Neural cell (in vitro differentiated cells): ENCODE data around the gene PEAK3. TPM values are rescaled to one million over a fixed set of nuclear protein-coding genes. Genes with fewer than 3 reads are reported as not detected.

ENCODE experiments used
- H2AFZ ChIP-seq: fragments of 200-600, 300-800 bp; sonication (generic), shearing (Covaris generic); 2 replicates; pipeline ENCODE4 v1.6.0; 2014; ENCODE audit warnings: low read depth, mild to moderate bottlenecking, antibody characterized with exemption, low read length, moderate library complexity
- H3F3A ChIP-seq: fragments of 200-600 bp; shearing (Covaris generic); 2 replicates; pipeline ENCODE4 v1.6.1; 2016; ENCODE audit warnings: mild to moderate bottlenecking, moderate library complexity, mixed read lengths, antibody characterized with exemption, low read length; ENCODE audit not compliant: insufficient read depth, poor library complexity, severe bottlenecking
- H3K27ac ChIP-seq: fragments of 200-600, 300-800 bp; sonication (generic), shearing (Covaris generic); 2 replicates; pipeline ENCODE4 v1.5.1; 2014; ENCODE audit warnings: mild to moderate bottlenecking, low read length, moderate library complexity
- H3K27me3 ChIP-seq: fragments of 300-800, 200-600 bp; sonication (generic), shearing (Covaris generic); 2 replicates; pipeline ENCODE4 v1.6.0; 2014; ENCODE audit warnings: mild to moderate bottlenecking, low read depth, low read length, moderate library complexity; ENCODE audit not compliant: insufficient read depth
- H3K36me3 ChIP-seq: fragments of 300-800, 200-600 bp; sonication (generic), shearing (Covaris generic); 2 replicates; pipeline ENCODE4 v1.5.1; 2014; ENCODE audit warnings: mild to moderate bottlenecking, antibody characterized with exemption, low read length, moderate library complexity; ENCODE audit not compliant: insufficient read depth
- H3K4me2 ChIP-seq: fragments of 300-800, 200-600 bp; sonication (generic), shearing (Covaris generic); 2 replicates; pipeline ENCODE4 v1.6.0; 2014; ENCODE audit warnings: mild to moderate bottlenecking, low read length
- H3K4me3 ChIP-seq: fragments of 300-800, 200-600 bp; sonication (generic), shearing (Covaris generic); 2 replicates; pipeline ENCODE4 v1.5.1; 2014; ENCODE audit warnings: mild to moderate bottlenecking, low read length, moderate library complexity
- H3K79me2 ChIP-seq: fragments of 200-600 bp; shearing (Covaris generic); replicated peaks from 2 replicates; pipeline ENCODE4 v1.6.0; 2014; ENCODE audit warnings: mild to moderate bottlenecking, low read length, moderate library complexity; ENCODE audit not compliant: insufficient read depth
- H3K9ac ChIP-seq: fragments of 300-800, 200-600 bp; sonication (generic), shearing (Covaris generic); 2 replicates; pipeline ENCODE4 v1.6.1; 2016; ENCODE audit warnings: mild to moderate bottlenecking, low read length, mixed read lengths
- H3K9me2 ChIP-seq: fragments of 200-600 bp; shearing (Covaris generic); 2 replicates; pipeline ENCODE4 v1.6.1; 2016; ENCODE audit warnings: mild to moderate bottlenecking, low read length, mixed read lengths; ENCODE audit not compliant: insufficient read depth
- H3K9me3 ChIP-seq: fragments of 200-600, 300-800 bp; sonication (generic), shearing (Covaris generic); 2 replicates; pipeline ENCODE4 v1.6.1; 2016; ENCODE audit warnings: mild to moderate bottlenecking, mixed run types, low read length, moderate library complexity, mixed read lengths
- H4K20me1 ChIP-seq: fragments of 200-600 bp; shearing (Covaris generic); 2 replicates; pipeline ENCODE4 v1.6.1; 2016; ENCODE audit warnings: mild to moderate bottlenecking, mixed run types; ENCODE audit not compliant: insufficient read depth
- CTCF ChIP-seq: fragments of 450-650 bp; IDR thresholded peaks from 2 replicates; pipeline ENCODE4 v1.5.1; 2014; ENCODE audit warnings: antibody characterized with exemption, mild to moderate bottlenecking, moderate library complexity; ENCODE audit not compliant: poor library complexity, severe bottlenecking
- EP300 ChIP-seq: fragments of 450-650 bp; conservative IDR thresholded peaks from 2 replicates; pipeline ENCODE4 v1.6.1; 2014; ENCODE audit warnings: antibody characterized with exemption, mild to moderate bottlenecking, moderate library complexity; ENCODE audit not compliant: poor library complexity, severe bottlenecking
- EZH2 ChIP-seq: fragments of 200-600, 300-800 bp; shearing (Covaris generic), sonication (generic); IDR thresholded peaks from 2 replicates; pipeline ENCODE4 v1.6.1; 2014; ENCODE audit warnings: antibody characterized with exemption, low read length, borderline replicate concordance, mild to moderate bottlenecking; ENCODE audit not compliant: insufficient read depth, poor library complexity, severe bottlenecking
- MXI1 ChIP-seq: fragments of 450-650 bp; conservative IDR thresholded peaks from 2 replicates; pipeline ENCODE4 v1.6.1; 2014; ENCODE audit warnings: antibody characterized with exemption, mild to moderate bottlenecking; ENCODE audit not compliant: poor library complexity, severe bottlenecking
- POLR2AphosphoS5 ChIP-seq: IDR thresholded peaks from 2 replicates; pipeline ENCODE4 v1.6.1; 2012
- RAD21 ChIP-seq: fragments of 450-650 bp; conservative IDR thresholded peaks from 2 replicates; pipeline ENCODE4 v1.6.1; 2014; ENCODE audit warnings: antibody characterized with exemption, mild to moderate bottlenecking, moderate library complexity
- REST ChIP-seq: IDR thresholded peaks from 2 replicates; pipeline ENCODE4 v1.6.1; 2012; ENCODE audit warnings: borderline replicate concordance
- SMC3 ChIP-seq: fragments of 450-650 bp; conservative IDR thresholded peaks from 2 replicates; pipeline ENCODE4 v1.6.1; 2014; ENCODE audit warnings: antibody characterized with exemption, mild to moderate bottlenecking, moderate library complexity; ENCODE audit not compliant: poor library complexity
- TAF1 ChIP-seq: IDR thresholded peaks from 2 replicates; pipeline ENCODE4 v1.6.1; 2012; ENCODE audit warnings: low read depth
- polyA plus RNA-seq: library from polyadenylated mRNA; depleted of rRNA; stranded (reverse); fragments of >200 nt; gene quantifications from 2 replicates; pipeline ENCODE4 v1.2.3, GENCODE V29; 2014

PEAK3 gene
- polyA plus RNA-seq, 1 donor from 2014 or later: not detected

- H3F3A ChIP-seq: no peaks in the 10 kb centered on the region
- no peak overlapping the region for H2AFZ ChIP-seq
- H4K20me1 ChIP-seq: no peaks in the 10 kb centered on the region
- peaks cover 57% of the 10 kb centered on the region for H3K79me2 ChIP-seq
- TF ChIP-seq CTCF (no peak), REST (no peak), SMC3 (no peak), MXI1 (no peak), POLR2AphosphoS5 (no peak), TAF1 (no peak), RAD21 (no peak), EZH2 (no peak), EP300 (no peak)
- no peaks in the 10 kb centered on the region for H3K9me3 ChIP-seq
- peak overlapping the region; percentile 5 for H3K9ac ChIP-seq
- no peak overlapping the region for H3K4me2 ChIP-seq
- peak overlapping the region; percentile 18 for H3K4me3 ChIP-seq
- no peaks in the 10 kb centered on the region for H3K9me2 ChIP-seq
- no peak overlapping the region for H3K27ac ChIP-seq
- no peaks in the 10 kb centered on the region for H3K27me3 ChIP-seq
- H3K36me3 ChIP-seq: no peaks in the 10 kb centered on the region
These were observed 48.3 kb upstream of the PEAK3 start for GRCh38 chr19:2330255-2330631.

GRCh38 chr19:2329501-2329916 is 47.5 kb upstream of the PEAK3 start:
- no peaks in the 10 kb centered on the region for H3K36me3 ChIP-seq
- peak overlapping the region; percentile 98 for H3K4me3 ChIP-seq
- H3K79me2 ChIP-seq: peaks cover 57% of the 10 kb centered on the region
- peak overlapping the region; percentile 89 for H3K9ac ChIP-seq
- H3F3A ChIP-seq: no peaks in the 10 kb centered on the region
- no peaks in the 10 kb centered on the region for H3K9me2 ChIP-seq
- no peaks in the 10 kb centered on the region for H4K20me1 ChIP-seq
- no peaks in the 10 kb centered on the region for H3K9me3 ChIP-seq
- peak overlapping the region; percentile 89 for H3K27ac ChIP-seq
- H2AFZ ChIP-seq: no peak overlapping the region
- H3K4me2 ChIP-seq: peak overlapping the region; percentile 61
- H3K27me3 ChIP-seq: no peaks in the 10 kb centered on the region
- TF ChIP-seq SMC3 (no peak), POLR2AphosphoS5 (no peak), CTCF (no peak), EZH2 (no peak), REST (no peak), EP300 (no peak)
